GM12878 (cell line): ENCODE measurements around the gene CACNA1B.

Experiments used
- EZH2 ChIP-seq: IDR thresholded peaks from 2 replicates; pipeline ENCODE4 v1.6.1; 2012; ENCODE audit warnings: low read depth, mild to moderate bottlenecking, control low read depth, inconsistent platforms, low read length, borderline replicate concordance; ENCODE audit not compliant: control insufficient read depth
- HCFC1 ChIP-seq: fragments of 150-350 bp; IDR thresholded peaks from 2 replicates; pipeline ENCODE4 v1.6.1; 2014; ENCODE audit warnings: low read length
- NFIC ChIP-seq: IDR thresholded peaks from 2 replicates; pipeline ENCODE4 v1.6.1; 2012; ENCODE audit warnings: low read depth, mild to moderate bottlenecking, inconsistent platforms, low read length, moderate library complexity
- POLR2AphosphoS5 ChIP-seq: IDR thresholded peaks from 2 replicates; pipeline ENCODE4 v1.6.1; 2011; ENCODE audit warnings: mild to moderate bottlenecking, low read length, inconsistent platforms
- TF ChIP-seq, protein P1 (sequence below): fragments of 450-650 bp; formaldehyde crosslinking; IDR thresholded peaks from 2 replicates; pipeline ENCODE4 v1.4.0; 2020; ENCODE audit warnings: mild to moderate bottlenecking, moderate library complexity
- TF ChIP-seq, protein P2 (sequence below): IDR thresholded peaks from 2 replicates; pipeline ENCODE4 v1.6.1; 2012; ENCODE audit warnings: low read depth, low read length, improper control_type of control experiment
- TF ChIP-seq, protein P3 (sequence below): IDR thresholded peaks from 2 replicates; pipeline ENCODE4 v1.6.1; 2012; ENCODE audit warnings: mild to moderate bottlenecking, low read depth, low read length

DNA sequence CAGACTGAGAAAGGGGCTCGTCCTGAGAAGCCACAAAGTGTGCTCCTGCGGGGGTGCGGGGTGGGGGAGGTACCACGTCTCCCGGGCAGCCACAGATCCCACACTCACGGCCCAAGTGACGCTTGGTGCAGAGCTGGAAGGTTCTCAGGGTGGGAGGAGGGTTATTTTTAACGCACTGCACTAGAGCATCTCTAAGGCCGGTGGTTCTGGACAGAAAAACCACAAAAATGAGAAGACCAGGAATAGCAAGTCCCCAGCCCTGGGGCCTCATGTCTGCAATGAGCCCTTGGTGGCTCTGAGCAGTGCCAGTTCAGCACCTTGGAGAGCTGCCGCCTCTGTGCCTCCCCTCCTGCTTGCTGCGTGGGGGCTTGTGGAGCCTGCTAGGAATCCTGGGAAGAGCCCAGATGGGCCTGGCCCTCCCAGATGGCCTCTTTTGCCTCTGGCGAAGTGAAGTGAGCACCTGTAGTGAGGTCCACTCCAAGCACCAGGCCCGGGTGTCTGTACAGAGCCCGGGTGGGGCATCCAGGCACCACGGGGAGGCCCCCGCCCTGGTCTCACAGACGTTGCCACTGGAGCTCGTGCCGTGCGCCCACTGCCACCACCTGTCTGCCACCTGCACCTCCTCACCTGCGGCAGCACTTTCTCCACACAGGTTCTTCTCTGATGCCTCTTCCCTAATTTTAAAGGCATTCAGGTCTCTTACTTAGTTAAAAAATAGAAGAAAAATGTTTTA, 48.9 kb upstream of the CACNA1B start:
- TF ChIP-seq HCFC1, result no peak
- TF ChIP-seq, protein P1, sequence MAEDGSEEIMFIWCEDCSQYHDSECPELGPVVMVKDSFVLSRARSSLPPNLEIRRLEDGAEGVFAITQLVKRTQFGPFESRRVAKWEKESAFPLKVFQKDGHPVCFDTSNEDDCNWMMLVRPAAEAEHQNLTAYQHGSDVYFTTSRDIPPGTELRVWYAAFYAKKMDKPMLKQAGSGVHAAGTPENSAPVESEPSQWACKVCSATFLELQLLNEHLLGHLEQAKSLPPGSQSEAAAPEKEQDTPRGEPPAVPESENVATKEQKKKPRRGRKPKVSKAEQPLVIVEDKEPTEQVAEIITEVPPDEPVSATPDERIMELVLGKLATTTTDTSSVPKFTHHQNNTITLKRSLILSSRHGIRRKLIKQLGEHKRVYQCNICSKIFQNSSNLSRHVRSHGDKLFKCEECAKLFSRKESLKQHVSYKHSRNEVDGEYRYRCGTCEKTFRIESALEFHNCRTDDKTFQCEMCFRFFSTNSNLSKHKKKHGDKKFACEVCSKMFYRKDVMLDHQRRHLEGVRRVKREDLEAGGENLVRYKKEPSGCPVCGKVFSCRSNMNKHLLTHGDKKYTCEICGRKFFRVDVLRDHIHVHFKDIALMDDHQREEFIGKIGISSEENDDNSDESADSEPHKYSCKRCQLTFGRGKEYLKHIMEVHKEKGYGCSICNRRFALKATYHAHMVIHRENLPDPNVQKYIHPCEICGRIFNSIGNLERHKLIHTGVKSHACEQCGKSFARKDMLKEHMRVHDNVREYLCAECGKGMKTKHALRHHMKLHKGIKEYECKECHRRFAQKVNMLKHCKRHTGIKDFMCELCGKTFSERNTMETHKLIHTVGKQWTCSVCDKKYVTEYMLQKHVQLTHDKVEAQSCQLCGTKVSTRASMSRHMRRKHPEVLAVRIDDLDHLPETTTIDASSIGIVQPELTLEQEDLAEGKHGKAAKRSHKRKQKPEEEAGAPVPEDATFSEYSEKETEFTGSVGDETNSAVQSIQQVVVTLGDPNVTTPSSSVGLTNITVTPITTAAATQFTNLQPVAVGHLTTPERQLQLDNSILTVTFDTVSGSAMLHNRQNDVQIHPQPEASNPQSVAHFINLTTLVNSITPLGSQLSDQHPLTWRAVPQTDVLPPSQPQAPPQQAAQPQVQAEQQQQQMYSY (CRISPR knock-in tag), result no peak
- no peak for TF ChIP-seq EZH2
- no peak for TF ChIP-seq NFIC
- TF ChIP-seq, protein P2, sequence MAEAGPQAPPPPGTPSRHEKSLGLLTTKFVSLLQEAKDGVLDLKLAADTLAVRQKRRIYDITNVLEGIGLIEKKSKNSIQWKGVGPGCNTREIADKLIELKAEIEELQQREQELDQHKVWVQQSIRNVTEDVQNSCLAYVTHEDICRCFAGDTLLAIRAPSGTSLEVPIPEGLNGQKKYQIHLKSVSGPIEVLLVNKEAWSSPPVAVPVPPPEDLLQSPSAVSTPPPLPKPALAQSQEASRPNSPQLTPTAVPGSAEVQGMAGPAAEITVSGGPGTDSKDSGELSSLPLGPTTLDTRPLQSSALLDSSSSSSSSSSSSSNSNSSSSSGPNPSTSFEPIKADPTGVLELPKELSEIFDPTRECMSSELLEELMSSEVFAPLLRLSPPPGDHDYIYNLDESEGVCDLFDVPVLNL, result no peak
- TF ChIP-seq, protein P3, sequence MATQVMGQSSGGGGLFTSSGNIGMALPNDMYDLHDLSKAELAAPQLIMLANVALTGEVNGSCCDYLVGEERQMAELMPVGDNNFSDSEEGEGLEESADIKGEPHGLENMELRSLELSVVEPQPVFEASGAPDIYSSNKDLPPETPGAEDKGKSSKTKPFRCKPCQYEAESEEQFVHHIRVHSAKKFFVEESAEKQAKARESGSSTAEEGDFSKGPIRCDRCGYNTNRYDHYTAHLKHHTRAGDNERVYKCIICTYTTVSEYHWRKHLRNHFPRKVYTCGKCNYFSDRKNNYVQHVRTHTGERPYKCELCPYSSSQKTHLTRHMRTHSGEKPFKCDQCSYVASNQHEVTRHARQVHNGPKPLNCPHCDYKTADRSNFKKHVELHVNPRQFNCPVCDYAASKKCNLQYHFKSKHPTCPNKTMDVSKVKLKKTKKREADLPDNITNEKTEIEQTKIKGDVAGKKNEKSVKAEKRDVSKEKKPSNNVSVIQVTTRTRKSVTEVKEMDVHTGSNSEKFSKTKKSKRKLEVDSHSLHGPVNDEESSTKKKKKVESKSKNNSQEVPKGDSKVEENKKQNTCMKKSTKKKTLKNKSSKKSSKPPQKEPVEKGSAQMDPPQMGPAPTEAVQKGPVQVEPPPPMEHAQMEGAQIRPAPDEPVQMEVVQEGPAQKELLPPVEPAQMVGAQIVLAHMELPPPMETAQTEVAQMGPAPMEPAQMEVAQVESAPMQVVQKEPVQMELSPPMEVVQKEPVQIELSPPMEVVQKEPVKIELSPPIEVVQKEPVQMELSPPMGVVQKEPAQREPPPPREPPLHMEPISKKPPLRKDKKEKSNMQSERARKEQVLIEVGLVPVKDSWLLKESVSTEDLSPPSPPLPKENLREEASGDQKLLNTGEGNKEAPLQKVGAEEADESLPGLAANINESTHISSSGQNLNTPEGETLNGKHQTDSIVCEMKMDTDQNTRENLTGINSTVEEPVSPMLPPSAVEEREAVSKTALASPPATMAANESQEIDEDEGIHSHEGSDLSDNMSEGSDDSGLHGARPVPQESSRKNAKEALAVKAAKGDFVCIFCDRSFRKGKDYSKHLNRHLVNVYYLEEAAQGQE, result peak; percentile 88
- no peak for TF ChIP-seq POLR2AphosphoS5
